PC-3 (cell line): ENCODE measurements around the gene RBMS3. TPM values are rescaled to one million over a fixed set of nuclear protein-coding genes. Genes with fewer than 3 reads are reported as not detected.

Experiments
- ATAC-seq: fragments of 200-7000 bp; cut with Tn5 transposase; 2 replicates; pipeline ENCODE4 v1.9.1; 2020; ENCODE audit warnings: mild to moderate bottlenecking, moderate library complexity
- BruUV-seq: library from RNA; stranded (reverse); fragments of 400-500 nt; replicated peaks from 2 replicates; lab custom pipeline; 2021; lab: Mats Ljungman, UMichigan
- CTCF ChIA-PET: fragments of 300-600 bp; sonication (Branson Sonifier 250); formaldehyde crosslinking; loops from one replicate; lab custom pipeline; 2022; ENCODE audit warnings: antibody characterized with exemption; lab: Charles Lee
- POLR2A ChIA-PET: fragments of 300-600 bp; sonication (Branson Sonifier 250); formaldehyde crosslinking; loops from one replicate; lab custom pipeline; 2022; ENCODE audit warnings: antibody characterized with exemption; ENCODE audit not compliant: unreplicated experiment; lab: Charles Lee
- DNase-seq: peaks from one replicate; pipeline ENCODE4 v3.0.0-alpha.2; 2015
- H2AFZ ChIP-seq: fragments of 300-600 bp; sonication (generic); 2 replicates; pipeline ENCODE4 v1.6.0; 2016; ENCODE audit warnings: antibody characterized with exemption, low read length
- H3F3A ChIP-seq: fragments of 300-600 bp; sonication (generic); one replicate; pipeline ENCODE4 v1.6.0; 2017; ENCODE audit warnings: antibody characterized with exemption, low read length, control low read depth, mild to moderate bottlenecking; ENCODE audit not compliant: unreplicated experiment
- H3K27ac ChIP-seq: fragments of 300-600 bp; sonication (generic); 2 replicates; pipeline ENCODE4 v1.5.1; 2016; ENCODE audit warnings: mild to moderate bottlenecking, low read length
- H3K27me3 ChIP-seq: fragments of 300-600 bp; sonication (generic); 2 replicates; pipeline ENCODE4 v1.6.1; 2016; ENCODE audit warnings: low read length, mixed read lengths
- H3K36me3 ChIP-seq: fragments of 300-600 bp; sonication (generic); 2 replicates; pipeline ENCODE4 v1.6.1; 2016; ENCODE audit warnings: low read depth, mixed run types, low read length, mixed read lengths
- H3K4me1 ChIP-seq: fragments of 300-600 bp; sonication (generic); 2 replicates; pipeline ENCODE4 v1.5.1; 2016; ENCODE audit warnings: low read length; ENCODE audit not compliant: insufficient read depth
- H3K4me2 ChIP-seq: fragments of 300-600 bp; sonication (generic); 2 replicates; pipeline ENCODE4 v1.6.0; 2016; ENCODE audit warnings: low read length
- H3K4me3 ChIP-seq: fragments of 300-600 bp; sonication (generic); 2 replicates; pipeline ENCODE4 v1.5.1; 2016; ENCODE audit warnings: mild to moderate bottlenecking, low read length, mixed read lengths
- H3K79me2 ChIP-seq: fragments of 300-600 bp; sonication (generic); 2 replicates; pipeline ENCODE4 v1.6.1; 2017; ENCODE audit warnings: low read length, mixed read lengths
- H3K9ac ChIP-seq: fragments of 300-600 bp; sonication (generic); 2 replicates; pipeline ENCODE4 v1.6.0; 2016; ENCODE audit warnings: mild to moderate bottlenecking, low read length
- H3K9me2 ChIP-seq: fragments of 300-600 bp; sonication (generic); replicated peaks from 2 replicates; pipeline ENCODE4 v1.6.1; 2016; ENCODE audit warnings: mixed run types, low read length, mixed read lengths
- H3K9me3 ChIP-seq: fragments of 300-600 bp; sonication (generic); 2 replicates; pipeline ENCODE4 v1.6.1; 2016; ENCODE audit warnings: low read length, mixed read lengths
- H4K20me1 ChIP-seq: fragments of 300-600 bp; sonication (generic); 2 replicates; pipeline ENCODE4 v1.6.1; 2016; ENCODE audit warnings: low read length, mixed read lengths
- CTCF ChIP-seq: fragments of 300-600 bp; sonication (generic); conservative IDR thresholded peaks from 2 replicates; pipeline ENCODE4 v1.5.1; 2017; ENCODE audit warnings: antibody characterized with exemption, low read depth, mild to moderate bottlenecking, low read length
- EZH2 ChIP-seq: fragments of 300-600 bp; sonication (generic); IDR thresholded peaks from one replicate; pipeline ENCODE4 v1.6.1; 2017; ENCODE audit warnings: antibody characterized with exemption, mild to moderate bottlenecking, low read length; ENCODE audit not compliant: unreplicated experiment
- EZH2phosphoT487 ChIP-seq: fragments of 300-600 bp; sonication (generic); IDR thresholded peaks from 2 replicates; pipeline ENCODE4 v1.6.1; 2018; ENCODE audit warnings: mild to moderate bottlenecking, antibody characterized with exemption, low read length, borderline replicate concordance
- intact Hi-C: fragments of 100-400 bp; cut with micrococcal nuclease; formaldehyde crosslinking; loops from 2 replicates; pipeline ENCODE4 v1.9.0; 2023
- total RNA-seq: library from RNA; depleted of rRNA; stranded (reverse); fragments of >200 nt; gene quantifications from 2 replicates; pipeline ENCODE4 v1.2.3, GENCODE V29; 2014

RBMS3 gene
- total RNA-seq, 1 experiment from 2014 or later = 5.4 TPM

- Histone ChIP-seq H3K4me3 (no peak overlapping the region), H3K79me2 (no peaks in the 10 kb centered on the region), H3K9me2 (no peaks in the 10 kb centered on the region), H3K27me3 (no peaks in the 10 kb centered on the region), H3K4me1 (peaks cover 19% of the 10 kb centered on the region), H3F3A (no peaks in the 10 kb centered on the region), H3K27ac (no peak overlapping the region), H3K9ac (no peak overlapping the region), H3K36me3 (no peaks in the 10 kb centered on the region), H3K9me3 (no peaks in the 10 kb centered on the region), H3K4me2 (no peak overlapping the region), H4K20me1 (no peaks in the 10 kb centered on the region), H2AFZ (no peak overlapping the region)
- POLR2A ChIA-PET = no interaction called here
- CTCF ChIA-PET = no interaction called here
- no peak for ATAC-seq
- TF ChIP-seq EZH2phosphoT487 = no peak
- TF ChIP-seq CTCF = no peak
- TF ChIP-seq EZH2 = no peak
- intact Hi-C loops = no loop called here
- BruUV-seq = no TSS peak
- DNase-seq = no peak
Observed at GRCh38 chr3:29241855-29242254, 39.0 kb upstream of the RBMS3 start.

GRCh38 chr3:29242296-29242695 is 38.6 kb upstream of the RBMS3 start:
- Histone ChIP-seq H3K36me3 (no peaks in the 10 kb centered on the region), H3K4me3 (no peak overlapping the region), H3K27me3 (no peaks in the 10 kb centered on the region), H4K20me1 (no peaks in the 10 kb centered on the region), H3K27ac (no peak overlapping the region), H3K9me2 (no peaks in the 10 kb centered on the region), H3F3A (no peaks in the 10 kb centered on the region), H3K9ac (no peak overlapping the region), H3K4me1 (peaks cover 19% of the 10 kb centered on the region), H3K9me3 (no peaks in the 10 kb centered on the region), H3K4me2 (no peak overlapping the region), H3K79me2 (no peaks in the 10 kb centered on the region), H2AFZ (no peak overlapping the region; the same call in 1 of the 2 replicates)
- intact Hi-C loops = no loop called here
- BruUV-seq = no TSS peak
- TF ChIP-seq EZH2phosphoT487 (no peak), CTCF (no peak)
- DNase-seq = no peak
- ATAC-seq = no peak
- ChIA-PET POLR2A (no interaction called here), CTCF (no interaction called here)

DNA sequence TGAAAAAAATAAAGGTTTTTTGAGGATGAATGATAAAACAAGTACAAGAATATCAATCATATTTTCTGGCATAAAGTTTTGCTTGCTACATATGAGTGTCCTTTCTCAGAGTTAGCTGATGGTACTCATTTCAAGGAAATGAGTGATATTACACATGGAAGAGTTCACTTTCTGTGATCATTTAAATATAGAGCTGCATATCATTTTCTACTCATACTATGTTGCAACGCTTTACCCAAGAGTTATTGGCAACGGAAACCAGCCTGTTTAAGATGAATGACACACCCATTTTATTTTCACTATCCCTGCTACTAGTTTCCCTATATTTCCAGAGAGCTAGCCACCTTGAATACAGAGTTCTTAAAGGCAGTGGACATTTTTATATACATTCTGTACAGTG is 35.4 kb upstream of the RBMS3 start:
- Histone ChIP-seq H4K20me1 (no peaks in the 10 kb centered on the region), H3K27ac (no peak overlapping the region), H3K27me3 (no peaks in the 10 kb centered on the region), H3K9me2 (no peaks in the 10 kb centered on the region), H3K9me3 (no peaks in the 10 kb centered on the region), H2AFZ (no peak overlapping the region), H3K4me1 (peaks cover 4% of the 10 kb centered on the region; the same call in 1 of the 2 replicates), H3K79me2 (no peaks in the 10 kb centered on the region), H3K4me2 (no peak overlapping the region), H3K9ac (no peak overlapping the region), H3F3A (no peaks in the 10 kb centered on the region), H3K4me3 (no peak overlapping the region), H3K36me3 (no peaks in the 10 kb centered on the region)
- POLR2A ChIA-PET = no interaction called here
- BruUV-seq = no TSS peak
- DNase-seq = no peak
- intact Hi-C loops = no loop called here
- TF ChIP-seq CTCF = no peak
- no peak for TF ChIP-seq EZH2
- no peak for TF ChIP-seq EZH2phosphoT487
- no peak for ATAC-seq
- CTCF ChIA-PET = no interaction called here
